Measurements from ENCODE around the gene UBL4A. TPM values are rescaled to one million over a fixed set of nuclear protein-coding genes. Genes with fewer than 3 reads are reported as not detected.

Gene UBL4A
- total and polyA plus RNA-seq, 2 donors (not counting 3 experiments of a cell fraction or from before 2014, with no cell fraction given) = 25.3 to 31.4 TPM

DNA sequence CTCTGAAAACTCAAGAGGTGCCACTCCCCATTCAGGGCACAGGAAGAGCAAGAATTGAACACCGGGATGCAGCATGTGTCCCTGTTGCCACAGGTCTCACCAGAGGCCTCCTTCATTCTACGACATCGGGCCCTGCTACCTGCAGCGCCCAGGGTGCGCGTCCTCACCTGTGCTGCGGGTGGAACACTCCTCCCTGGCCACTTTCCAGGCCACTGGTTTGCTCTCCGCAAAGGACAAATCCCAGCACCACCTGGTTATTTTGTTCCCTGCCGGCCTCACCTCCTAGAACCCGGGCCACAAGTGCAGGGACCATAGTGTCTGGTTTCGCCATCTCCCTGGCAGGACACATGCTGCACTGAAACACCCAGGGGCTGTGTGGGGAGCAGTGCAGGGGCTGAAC lies 43.9 kb upstream of the UBL4A start:
- Histone ChIP-seq H3K36me3 (ENCODE audit: control insufficient read depth in 2 of 2, extremely low read depth in 1 of 2, insufficient read depth in 2 of 2, low read length in 2 of 2) (peaks cover 5 to 17% of the 10 kb centered on the region in 2 experiments), H3K27me3 (ENCODE audit: control insufficient read depth in 2 of 2, insufficient read depth in 2 of 2, low read length in 2 of 2) (no peaks in the 10 kb centered on the region), H3K9ac (replicated peaks; ENCODE audit: extremely low read depth, insufficient read depth, low read length) (no peak overlapping the region), H3K4me1 (ENCODE audit: control insufficient read depth, extremely low read depth, insufficient read depth, low read length) (peaks cover 4% of the 10 kb centered on the region), H2AFZ (ENCODE audit: low read depth, low read length) (no peak overlapping the region), H3K4me2 (ENCODE audit: insufficient read depth, low read length) (no peak overlapping the region), H3K9me1 (replicated peaks; ENCODE audit: control insufficient read depth, extremely low read depth, insufficient read depth, low read length) (no peaks in the 10 kb centered on the region), H3K79me2 (ENCODE audit: control insufficient read depth, insufficient read depth, low read length) (no peaks in the 10 kb centered on the region), H3K4me3 (replicated peaks in 1 of 3; ENCODE audit: insufficient read depth in 1 of 3, low read depth in 1 of 3, low read length in 3 of 3) (no peak overlapping the region), H3K27ac (ENCODE audit: insufficient read depth, low read depth, low read length) (no peak overlapping the region), H4K20me1 (replicated peaks; ENCODE audit: control insufficient read depth, extremely low read depth, insufficient read depth, low read length) (no peaks in the 10 kb centered on the region), H3K9me3 (replicated peaks; ENCODE audit: control insufficient read depth, insufficient read depth, low read length) (no peaks in the 10 kb centered on the region)
- CTCF ChIA-PET = no interaction called here
- TF ChIP-seq POLR2A (IDR thresholded peaks at IDR 0.05; ENCODE audit: low read depth, low read length) (no peak), MYC (IDR thresholded peaks at IDR 0.05; ENCODE audit: low read depth, low read length) (no peak), FOS (IDR thresholded peaks at IDR 0.05; ENCODE audit: borderline replicate concordance, insufficient read depth, low read length) (no peak), EZH2 (IDR thresholded peaks at IDR 0.05; ENCODE audit: borderline replicate concordance, low read depth, low read length, severe bottlenecking) (no peak), GATA2 (IDR thresholded peaks at IDR 0.05; ENCODE audit: insufficient read depth, insufficient read length, low read depth, low read length) (no peak), POLR2AphosphoS5 (IDR thresholded peaks at IDR 0.05; ENCODE audit: insufficient read depth, low read depth, low read length) (no peak), JUN (IDR thresholded peaks at IDR 0.05; ENCODE audit: borderline replicate concordance, insufficient read depth, insufficient read length, low read depth) (no peak)
- TF ChIP-seq, protein P1, sequence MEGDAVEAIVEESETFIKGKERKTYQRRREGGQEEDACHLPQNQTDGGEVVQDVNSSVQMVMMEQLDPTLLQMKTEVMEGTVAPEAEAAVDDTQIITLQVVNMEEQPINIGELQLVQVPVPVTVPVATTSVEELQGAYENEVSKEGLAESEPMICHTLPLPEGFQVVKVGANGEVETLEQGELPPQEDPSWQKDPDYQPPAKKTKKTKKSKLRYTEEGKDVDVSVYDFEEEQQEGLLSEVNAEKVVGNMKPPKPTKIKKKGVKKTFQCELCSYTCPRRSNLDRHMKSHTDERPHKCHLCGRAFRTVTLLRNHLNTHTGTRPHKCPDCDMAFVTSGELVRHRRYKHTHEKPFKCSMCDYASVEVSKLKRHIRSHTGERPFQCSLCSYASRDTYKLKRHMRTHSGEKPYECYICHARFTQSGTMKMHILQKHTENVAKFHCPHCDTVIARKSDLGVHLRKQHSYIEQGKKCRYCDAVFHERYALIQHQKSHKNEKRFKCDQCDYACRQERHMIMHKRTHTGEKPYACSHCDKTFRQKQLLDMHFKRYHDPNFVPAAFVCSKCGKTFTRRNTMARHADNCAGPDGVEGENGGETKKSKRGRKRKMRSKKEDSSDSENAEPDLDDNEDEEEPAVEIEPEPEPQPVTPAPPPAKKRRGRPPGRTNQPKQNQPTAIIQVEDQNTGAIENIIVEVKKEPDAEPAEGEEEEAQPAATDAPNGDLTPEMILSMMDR (IDR thresholded peaks at IDR 0.05; ENCODE audit: extremely low read depth in 1 of 2, insufficient read depth in 1 of 2, low read depth in 1 of 2, low read length in 2 of 2) = no peak
- TF ChIP-seq, protein P2, sequence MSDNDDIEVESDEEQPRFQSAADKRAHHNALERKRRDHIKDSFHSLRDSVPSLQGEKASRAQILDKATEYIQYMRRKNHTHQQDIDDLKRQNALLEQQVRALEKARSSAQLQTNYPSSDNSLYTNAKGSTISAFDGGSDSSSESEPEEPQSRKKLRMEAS (IDR thresholded peaks at IDR 0.05; ENCODE audit: insufficient read depth, insufficient read length) = no peak
- no peak for DNase-seq (ENCODE audit: low read depth, low spot score)
- FAIRE-seq = no peak
- no TSS peak for BruUV-seq (replicated peaks)
- POLR2A ChIA-PET = no interaction called here
- dilution Hi-C loops (cut with MboI; ENCODE audit: extremely low pct_ligation_motif_present, low sequenced_read_pairs) (no loop called here), intact Hi-C loops (cut with micrococcal nuclease) (no loop called here)
